ENCODE results near the gene DSCAML1.

The DSCAML1 gene

DNA sequence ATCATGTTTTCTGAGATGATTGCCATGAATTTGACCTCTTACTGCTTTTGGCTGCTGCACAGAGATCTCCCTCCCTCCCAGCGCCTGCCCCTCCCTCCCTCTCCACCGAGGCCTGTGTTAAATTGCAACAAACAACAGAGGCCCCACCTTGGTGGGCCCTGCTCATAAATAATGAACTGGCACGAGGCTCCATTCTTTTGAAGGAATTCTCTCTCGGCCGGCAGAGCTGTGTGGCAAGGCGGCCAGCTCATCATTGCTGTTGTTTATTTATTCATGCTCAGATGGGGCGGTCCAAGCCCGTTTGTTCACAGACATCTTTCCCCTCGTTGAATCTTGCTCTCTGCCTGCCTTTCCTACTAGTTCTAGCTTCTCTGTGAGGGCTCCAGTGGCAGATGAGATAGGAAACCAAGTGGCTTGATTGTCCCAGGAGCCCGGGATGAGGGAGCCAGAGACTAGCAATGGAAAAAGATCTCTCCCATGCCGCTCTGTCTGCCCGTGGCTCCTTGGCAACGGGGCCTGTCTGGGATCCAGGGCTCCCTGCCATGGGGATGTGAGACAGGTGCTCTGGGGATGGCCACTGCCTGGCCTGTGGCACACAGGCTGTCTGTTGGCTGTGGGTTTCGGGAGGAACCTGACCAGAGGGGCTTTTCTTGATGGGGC, 192.6 kb downstream of the DSCAML1 start:
- Histone ChIP-seq H3K27me3 (ENCODE audit: control insufficient read depth, insufficient read depth, low read length) (no peaks in the 10 kb centered on the region; the same call in 1 of the 2 replicates), H3K4me1 (ENCODE audit: control insufficient read depth, insufficient read depth, low read length) (peaks cover 38% of the 10 kb centered on the region), H3K9me3 (ENCODE audit: control insufficient read depth, insufficient read depth, low read length) (no peaks in the 10 kb centered on the region), H3K9ac (ENCODE audit: low read depth, low read length) (no peak overlapping the region), H3K4me3 (ENCODE audit: low read depth, low read length) (no peak overlapping the region), H3K36me3 (ENCODE audit: control insufficient read depth, insufficient read depth, low read length) (no peaks in the 10 kb centered on the region), H3K27ac (ENCODE audit: low read depth, low read length) (no peak overlapping the region)

DNA sequence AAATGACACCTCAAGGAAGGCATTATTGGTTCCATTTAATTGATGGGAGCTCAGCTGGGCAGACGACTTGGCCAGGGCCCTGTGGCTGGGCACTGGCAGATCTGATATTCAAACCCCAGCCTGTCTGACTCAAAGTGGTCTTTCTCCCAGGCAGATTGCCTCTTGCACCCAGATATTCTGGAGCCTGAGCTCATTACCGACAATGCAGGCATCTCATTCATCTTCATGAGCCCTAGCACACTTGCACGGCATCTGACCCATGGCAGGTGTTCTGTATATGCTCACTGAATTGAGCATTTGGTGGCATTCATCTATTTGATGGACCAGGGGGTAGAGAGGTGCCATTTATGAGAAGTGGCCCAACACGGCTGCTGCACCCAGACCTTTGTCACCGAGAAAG, 193.1 kb downstream of the DSCAML1 start:
- Histone ChIP-seq H3K9me3 (ENCODE audit: control insufficient read depth, insufficient read depth, low read length) (no peaks in the 10 kb centered on the region), H3K9ac (ENCODE audit: low read depth, low read length) (no peak overlapping the region), H3K4me3 (ENCODE audit: low read depth, low read length) (no peak overlapping the region), H3K27ac (ENCODE audit: low read depth, low read length) (no peak overlapping the region), H3K27me3 (ENCODE audit: control insufficient read depth, insufficient read depth, low read length) (no peaks in the 10 kb centered on the region; the same call in 1 of the 2 replicates), H3K36me3 (ENCODE audit: control insufficient read depth, insufficient read depth, low read length) (no peaks in the 10 kb centered on the region), H3K4me1 (ENCODE audit: control insufficient read depth, insufficient read depth, low read length) (peaks cover 38% of the 10 kb centered on the region)

DNA sequence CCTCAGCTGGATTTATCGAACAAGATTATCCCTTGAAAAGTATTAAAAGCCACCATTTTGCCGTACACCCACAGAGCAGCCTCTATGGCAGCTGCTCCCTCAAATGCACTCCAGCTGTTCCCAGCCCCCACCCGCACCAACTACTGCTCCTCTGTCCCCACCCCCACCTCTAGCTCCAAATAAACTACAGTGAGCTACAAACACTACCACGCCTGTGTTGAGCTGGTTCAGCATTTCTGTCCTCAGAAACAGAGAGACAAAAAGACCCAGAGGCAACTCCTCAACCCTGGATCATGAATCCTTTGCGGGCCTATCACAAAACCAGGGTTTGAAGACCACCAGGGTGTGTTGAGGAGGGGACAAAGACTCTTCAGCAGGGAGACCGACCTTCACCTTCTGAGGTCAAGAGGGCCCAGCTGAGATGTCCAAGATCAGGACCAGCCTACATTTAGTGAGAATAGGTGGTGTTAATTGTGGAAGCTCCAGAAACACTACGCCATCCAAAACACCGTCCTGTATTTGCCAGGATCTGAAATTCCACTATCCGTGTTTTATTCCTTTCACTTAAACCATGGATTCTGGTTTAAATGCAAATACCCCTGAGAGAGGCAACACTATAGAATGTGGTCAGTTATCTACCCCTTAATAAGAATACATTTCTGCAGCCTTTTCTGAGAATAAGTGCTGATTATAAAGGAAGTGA, 195.9 kb downstream of the DSCAML1 start:
- H3K4me3 ChIP-seq (ENCODE audit: low read depth, low read length) = no peak overlapping the region
- no peaks in the 10 kb centered on the region for H3K9me3 ChIP-seq (ENCODE audit: control insufficient read depth, insufficient read depth, low read length)
- no peak overlapping the region for H3K9ac ChIP-seq (ENCODE audit: low read depth, low read length)
- no peak overlapping the region for H3K27ac ChIP-seq (ENCODE audit: low read depth, low read length)
- H3K36me3 ChIP-seq (ENCODE audit: control insufficient read depth, insufficient read depth, low read length) = no peaks in the 10 kb centered on the region
- H3K27me3 ChIP-seq (ENCODE audit: control insufficient read depth, insufficient read depth, low read length) = no peaks in the 10 kb centered on the region; the same call in 1 of the 2 replicates
- peaks cover 22% of the 10 kb centered on the region for H3K4me1 ChIP-seq (ENCODE audit: control insufficient read depth, insufficient read depth, low read length)

DNA sequence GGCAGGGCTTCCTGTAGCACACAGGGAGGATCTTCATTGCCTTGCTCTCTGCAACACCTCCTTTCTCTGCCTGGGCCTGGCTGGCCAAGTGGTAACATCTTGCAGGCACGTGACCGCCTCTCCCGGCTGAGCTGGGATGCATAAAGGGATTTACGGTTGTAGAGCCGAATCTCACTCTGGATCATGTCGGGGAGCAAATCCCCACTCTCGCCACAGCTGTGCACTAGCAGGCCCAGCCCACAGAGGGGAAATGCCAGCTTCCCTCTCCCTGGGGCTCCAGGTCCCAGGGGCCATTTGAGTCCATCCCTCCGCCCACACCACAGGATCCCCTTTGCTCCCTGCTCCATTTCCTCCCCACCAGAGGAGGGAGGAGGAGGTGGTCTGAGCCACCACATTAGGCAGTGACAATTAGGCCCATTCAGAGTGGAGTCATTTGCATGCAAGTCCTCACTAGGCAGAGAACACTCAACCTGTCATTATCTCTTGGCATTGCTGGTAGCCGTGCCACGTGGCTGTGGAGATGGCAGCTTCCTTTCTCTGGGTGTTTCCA, 196.7 kb downstream of the DSCAML1 start:
- Histone ChIP-seq H3K27me3 (ENCODE audit: control insufficient read depth, insufficient read depth, low read length) (no peaks in the 10 kb centered on the region; the same call in 1 of the 2 replicates), H3K4me3 (ENCODE audit: low read depth, low read length) (no peak overlapping the region), H3K9ac (ENCODE audit: low read depth, low read length) (no peak overlapping the region), H3K9me3 (ENCODE audit: control insufficient read depth, insufficient read depth, low read length) (no peaks in the 10 kb centered on the region), H3K4me1 (ENCODE audit: control insufficient read depth, insufficient read depth, low read length) (peaks cover 19% of the 10 kb centered on the region), H3K27ac (ENCODE audit: low read depth, low read length) (no peak overlapping the region), H3K36me3 (ENCODE audit: control insufficient read depth, insufficient read depth, low read length) (no peaks in the 10 kb centered on the region)

DNA sequence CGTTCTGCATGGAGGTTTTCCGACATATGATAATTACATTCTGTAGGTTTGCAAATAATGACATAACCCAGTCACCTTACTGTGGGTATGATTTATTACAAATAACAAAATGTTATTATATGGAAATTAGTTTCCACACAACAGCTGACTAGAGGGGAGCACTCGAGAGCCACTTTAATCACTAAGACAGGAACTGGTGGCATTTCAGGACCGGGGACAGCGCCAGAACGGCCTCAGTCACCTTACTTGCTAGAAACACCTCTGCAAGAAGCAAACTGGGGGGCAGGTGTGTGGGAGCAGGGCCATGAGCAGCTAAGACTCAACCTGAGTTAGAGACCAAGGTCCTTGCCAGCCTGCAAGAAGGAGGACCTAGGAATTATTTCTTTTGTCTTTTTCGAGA, 199.9 kb downstream of the DSCAML1 start:
- no peak overlapping the region for H3K27ac ChIP-seq (ENCODE audit: low read depth, low read length)
- no peaks in the 10 kb centered on the region for H3K36me3 ChIP-seq (ENCODE audit: control insufficient read depth, insufficient read depth, low read length)
- no peak overlapping the region for H3K4me3 ChIP-seq (ENCODE audit: low read depth, low read length)
- no peaks in the 10 kb centered on the region for H3K9me3 ChIP-seq (ENCODE audit: control insufficient read depth, insufficient read depth, low read length)
- no peak overlapping the region for H3K9ac ChIP-seq (ENCODE audit: low read depth, low read length)
- H3K27me3 ChIP-seq (ENCODE audit: control insufficient read depth, insufficient read depth, low read length) = no peaks in the 10 kb centered on the region
- H3K4me1 ChIP-seq (ENCODE audit: control insufficient read depth, insufficient read depth, low read length) = peaks cover 19% of the 10 kb centered on the region

DNA sequence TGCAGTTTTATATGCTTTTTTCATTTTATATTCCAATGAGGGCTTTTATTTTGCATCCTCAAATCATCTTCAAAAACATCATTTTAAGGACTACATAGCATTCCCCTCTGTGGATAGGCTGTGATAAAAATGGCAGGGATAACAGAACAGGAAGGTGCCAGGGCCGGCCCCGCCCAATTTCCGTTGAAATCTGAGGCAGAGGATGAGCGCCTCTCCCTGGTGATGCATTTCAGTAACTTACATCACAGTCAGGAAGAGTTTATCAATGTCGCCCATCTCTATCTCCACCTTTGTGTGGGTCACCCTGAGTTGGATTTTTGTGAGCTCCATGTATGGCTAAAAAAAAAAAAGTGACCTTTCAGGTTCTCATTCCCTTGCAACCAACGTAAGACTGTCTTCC, 201.6 kb downstream of the DSCAML1 start:
- H3K9me3 ChIP-seq (ENCODE audit: control insufficient read depth, insufficient read depth, low read length) = no peaks in the 10 kb centered on the region
- H3K27me3 ChIP-seq (ENCODE audit: control insufficient read depth, insufficient read depth, low read length) = no peaks in the 10 kb centered on the region
- H3K27ac ChIP-seq (ENCODE audit: low read depth, low read length) = no peak overlapping the region
- H3K9ac ChIP-seq (ENCODE audit: low read depth, low read length) = no peak overlapping the region
- peaks cover 6% of the 10 kb centered on the region for H3K4me1 ChIP-seq (ENCODE audit: control insufficient read depth, insufficient read depth, low read length)
- H3K4me3 ChIP-seq (ENCODE audit: low read depth, low read length) = no peak overlapping the region
- H3K36me3 ChIP-seq (ENCODE audit: control insufficient read depth, insufficient read depth, low read length) = no peaks in the 10 kb centered on the region

DNA sequence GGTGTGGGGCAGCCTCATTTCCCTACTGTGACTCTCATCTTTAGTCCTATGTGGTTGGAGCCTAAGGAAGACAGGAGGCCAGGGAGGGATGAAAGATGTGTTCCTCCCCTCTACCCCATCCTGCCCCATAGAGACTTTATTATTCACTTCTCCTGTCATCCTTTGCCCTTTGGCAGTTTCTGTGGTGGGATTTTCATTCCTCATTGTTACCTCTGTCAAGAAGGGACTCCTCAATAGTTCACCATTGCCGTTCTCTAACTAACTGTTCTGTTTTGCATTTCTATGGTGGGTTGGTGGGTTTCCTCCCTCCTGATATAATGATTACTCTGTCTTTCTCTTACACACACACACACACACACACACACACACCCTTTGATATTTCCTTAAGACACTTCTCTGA, 202.3 kb downstream of the DSCAML1 start:
- no peak overlapping the region for H3K9ac ChIP-seq (ENCODE audit: low read depth, low read length)
- no peaks in the 10 kb centered on the region for H3K36me3 ChIP-seq (ENCODE audit: control insufficient read depth, insufficient read depth, low read length)
- no peaks in the 10 kb centered on the region for H3K4me1 ChIP-seq (ENCODE audit: control insufficient read depth, insufficient read depth, low read length)
- no peak overlapping the region for H3K4me3 ChIP-seq (ENCODE audit: low read depth, low read length)
- no peaks in the 10 kb centered on the region for H3K27me3 ChIP-seq (ENCODE audit: control insufficient read depth, insufficient read depth, low read length)
- H3K9me3 ChIP-seq (ENCODE audit: control insufficient read depth, insufficient read depth, low read length) = no peaks in the 10 kb centered on the region
- H3K27ac ChIP-seq (ENCODE audit: low read depth, low read length) = no peak overlapping the region

DNA sequence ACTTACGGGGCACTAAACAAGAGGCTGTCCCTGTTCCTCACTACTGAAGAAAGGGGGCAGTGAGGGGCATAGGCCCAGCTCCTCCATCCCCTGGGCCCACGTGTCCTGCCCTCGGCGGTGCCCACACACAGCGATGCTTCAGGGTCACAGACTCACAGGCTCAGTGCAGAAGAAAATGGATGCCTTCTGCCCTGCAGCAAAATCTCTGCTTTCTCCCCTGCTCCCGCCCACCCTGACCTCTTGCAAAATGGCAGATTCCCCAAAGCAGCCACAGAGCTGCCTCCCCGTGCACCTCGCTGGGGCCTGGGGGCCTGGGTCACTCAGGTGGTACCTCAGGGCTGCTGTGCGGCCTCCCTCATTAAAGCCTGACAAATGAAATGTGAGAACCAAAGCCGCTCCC, 204.0 kb downstream of the DSCAML1 start:
- no peak overlapping the region for H3K4me3 ChIP-seq (ENCODE audit: low read depth, low read length)
- H3K27me3 ChIP-seq (ENCODE audit: control insufficient read depth, insufficient read depth, low read length) = no peaks in the 10 kb centered on the region
- no peaks in the 10 kb centered on the region for H3K4me1 ChIP-seq (ENCODE audit: control insufficient read depth, insufficient read depth, low read length)
- no peaks in the 10 kb centered on the region for H3K9me3 ChIP-seq (ENCODE audit: control insufficient read depth, insufficient read depth, low read length)
- no peak overlapping the region for H3K27ac ChIP-seq (ENCODE audit: low read depth, low read length)
- no peaks in the 10 kb centered on the region for H3K36me3 ChIP-seq (ENCODE audit: control insufficient read depth, insufficient read depth, low read length)
- H3K9ac ChIP-seq (ENCODE audit: low read depth, low read length) = no peak overlapping the region

DNA sequence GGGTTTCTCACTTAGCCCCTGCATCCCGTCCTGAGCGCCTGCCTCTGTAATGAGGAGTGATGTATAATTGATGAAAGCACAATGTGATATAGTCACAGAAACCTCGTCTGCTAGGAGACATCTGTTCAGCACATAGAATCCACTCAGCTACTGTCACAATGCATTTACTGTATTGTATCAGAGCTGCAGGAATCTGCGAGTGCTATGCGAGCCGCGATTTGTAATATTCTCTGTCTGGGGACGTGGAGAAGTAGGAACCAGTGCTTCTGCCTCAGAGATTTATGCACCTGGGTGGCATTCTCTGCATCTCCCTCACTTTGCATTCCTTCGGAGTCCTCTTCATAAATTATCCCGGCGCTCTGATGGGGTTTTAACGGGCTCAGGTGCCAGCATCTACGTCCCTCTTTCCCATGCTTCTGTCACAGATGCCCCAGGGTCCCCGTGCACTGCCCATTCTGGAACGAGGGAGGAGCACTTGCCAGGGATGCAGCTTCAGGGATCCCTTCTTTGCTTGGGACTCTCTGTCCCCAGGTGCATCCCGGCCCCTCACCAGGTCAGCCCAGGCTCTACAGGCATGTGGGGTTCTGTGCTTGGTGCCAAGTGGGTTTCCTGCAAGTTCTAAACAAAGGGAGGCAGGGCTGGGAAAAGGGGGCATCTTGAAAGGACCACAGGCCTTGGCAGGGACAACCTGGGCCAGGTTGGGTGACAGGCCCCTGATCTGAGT, 205.5 kb downstream of the DSCAML1 start:
- no peaks in the 10 kb centered on the region for H3K4me1 ChIP-seq (ENCODE audit: control insufficient read depth, insufficient read depth, low read length)
- no peak overlapping the region for H3K27ac ChIP-seq (ENCODE audit: low read depth, low read length)
- 0 out of 2 replicates have a peak, but pooled peaks cover 3% of the 10 kb centered on the region for H3K27me3 ChIP-seq (ENCODE audit: control insufficient read depth, insufficient read depth, low read length)
- H3K9ac ChIP-seq (ENCODE audit: low read depth, low read length) = no peak overlapping the region
- no peaks in the 10 kb centered on the region for H3K9me3 ChIP-seq (ENCODE audit: control insufficient read depth, insufficient read depth, low read length)
- H3K36me3 ChIP-seq (ENCODE audit: control insufficient read depth, insufficient read depth, low read length) = no peaks in the 10 kb centered on the region
- no peak overlapping the region for H3K4me3 ChIP-seq (ENCODE audit: low read depth, low read length)

DNA sequence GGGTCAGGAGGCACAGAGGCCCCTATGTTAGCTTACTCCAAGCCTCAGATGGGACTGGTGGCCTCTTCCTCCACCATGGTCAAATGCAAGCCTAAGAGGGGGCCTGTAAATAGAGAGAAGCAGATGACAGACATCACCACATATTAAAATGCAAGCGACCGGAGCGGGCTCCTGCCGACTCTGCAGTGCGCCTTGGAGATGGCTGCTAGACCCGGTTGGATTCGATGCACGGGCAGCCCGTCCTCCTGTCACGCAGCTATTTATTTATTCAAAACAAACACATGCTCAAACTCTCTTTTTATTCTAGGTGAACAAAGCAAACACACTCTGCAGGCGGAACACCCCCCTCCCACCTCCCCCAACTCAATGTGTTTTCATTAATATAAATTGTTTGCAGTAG, 208.0 kb downstream of the DSCAML1 start:
- Histone ChIP-seq H3K27ac (ENCODE audit: low read depth, low read length) (no peak overlapping the region), H3K27me3 (ENCODE audit: control insufficient read depth, insufficient read depth, low read length) (peaks cover 13% of the 10 kb centered on the region), H3K9ac (ENCODE audit: low read depth, low read length) (no peak overlapping the region)

More for the DNA sequence above, 208.0 kb downstream of the DSCAML1 start:
- Histone ChIP-seq H3K4me3 (ENCODE audit: low read depth, low read length) (no peak overlapping the region), H3K9me3 (ENCODE audit: control insufficient read depth, insufficient read depth, low read length) (no peaks in the 10 kb centered on the region), H3K36me3 (ENCODE audit: control insufficient read depth, insufficient read depth, low read length) (no peaks in the 10 kb centered on the region), H3K4me1 (ENCODE audit: control insufficient read depth, insufficient read depth, low read length) (peaks cover 5% of the 10 kb centered on the region)

All from HUES48 (cell line).